ENCODE measurements around the gene FAM171A1.

FAM171A1 gene

GRCh38 chr10:15223174-15223573 lies 147.9 kb downstream of the FAM171A1 start:
- no peak overlapping the region for H3K27ac ChIP-seq

GRCh38 chr10:15222511-15222910 lies 148.6 kb downstream of the FAM171A1 start:
- TF ChIP-seq ZFX (IDR thresholded peaks at IDR 0.05) (no peak), CTCF (conservative IDR thresholded peaks at IDR 0.05) (no peak)
- no peak overlapping the region for H3K27ac ChIP-seq

More at GRCh38 chr10:15223174-15223573, 147.9 kb downstream of the FAM171A1 start:
- no peak for TF ChIP-seq ZFX (IDR thresholded peaks at IDR 0.05)
- TF ChIP-seq CTCF (conservative IDR thresholded peaks at IDR 0.05), result no peak

- H3K27ac ChIP-seq, result no peak overlapping the region
- TF ChIP-seq CTCF (conservative IDR thresholded peaks at IDR 0.05) (no peak), ZFX (IDR thresholded peaks at IDR 0.05) (no peak)
Observed at GRCh38 chr10:15220445-15220844, 150.6 kb downstream of the FAM171A1 start.

DNA sequence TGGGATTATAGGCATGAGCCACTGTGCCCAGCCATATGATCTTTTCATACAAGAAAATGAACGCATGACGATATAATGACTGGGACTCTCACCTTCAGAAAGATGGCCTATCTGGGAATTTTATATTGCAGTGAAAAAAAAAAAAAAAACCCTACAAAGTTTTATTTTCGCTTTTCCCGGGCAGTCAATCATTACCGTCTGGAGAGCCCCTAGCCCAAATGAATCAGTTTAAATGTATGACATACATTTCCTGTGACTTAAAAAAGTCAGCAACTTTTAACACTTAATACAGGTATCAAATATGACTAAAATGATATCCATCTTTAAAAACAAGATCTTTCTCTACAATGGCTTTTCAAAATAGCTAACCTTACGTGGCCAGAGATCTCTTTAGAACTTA lies 154.4 kb downstream of the FAM171A1 start:
- TF ChIP-seq CTCF (conservative IDR thresholded peaks at IDR 0.05) (no peak), ZFX (IDR thresholded peaks at IDR 0.05) (no peak)
- no peak overlapping the region for H3K27ac ChIP-seq

GRCh38 chr10:15214237-15214636 lies 156.9 kb downstream of the FAM171A1 start:
- no peak for TF ChIP-seq ZFX (IDR thresholded peaks at IDR 0.05)
- TF ChIP-seq CTCF (conservative IDR thresholded peaks at IDR 0.05), result no peak
- no peak overlapping the region for H3K27ac ChIP-seq

GRCh38 chr10:15213461-15213861 lies 157.6 kb downstream of the FAM171A1 start:
- no peak overlapping the region for H3K27ac ChIP-seq
- no peak for TF ChIP-seq ZFX (IDR thresholded peaks at IDR 0.05)

GRCh38 chr10:15211464-15211979 lies 159.6 kb downstream of the FAM171A1 start:
- no peak overlapping the region for H3K27ac ChIP-seq
- no peak for TF ChIP-seq ZFX (IDR thresholded peaks at IDR 0.05)
- TF ChIP-seq CTCF (conservative IDR thresholded peaks at IDR 0.05), result no peak

DNA sequence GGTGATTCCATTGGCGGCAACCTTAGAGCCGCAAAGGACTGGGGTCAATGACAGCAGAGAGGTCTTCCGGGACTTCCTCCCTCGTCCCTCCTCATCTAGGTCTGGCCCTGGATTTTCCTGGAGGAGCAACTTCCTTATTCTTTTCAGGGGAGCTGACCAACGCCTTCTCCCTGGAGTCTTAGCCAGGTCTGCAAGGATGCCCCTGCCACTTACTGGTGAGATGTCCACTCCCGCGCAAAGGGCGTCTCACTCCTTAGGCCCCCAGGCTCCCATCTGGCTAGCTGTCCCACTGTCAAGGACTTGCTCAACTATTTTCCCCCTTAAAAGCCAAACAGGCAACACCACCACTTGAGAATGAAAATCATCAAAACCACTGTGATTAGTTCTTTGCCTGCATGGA lies 160.6 kb downstream of the FAM171A1 start:
- TF ChIP-seq ZFX (IDR thresholded peaks at IDR 0.05) (no peak), CTCF (conservative IDR thresholded peaks at IDR 0.05) (no peak)
- H3K27ac ChIP-seq, result no peak overlapping the region

Measured in C4-2B (cell line).